ENCODE data around the gene GLT6D1.

GRCh38 chr9:135684691-135685090, 45.4 kb upstream of the GLT6D1 start:
- TF ChIP-seq CTCF (IDR thresholded peaks at IDR 0.05; ENCODE audit: insufficient read depth, low read length, poor library complexity, severe bottlenecking): no peak
- no peak for TF ChIP-seq EZH2phosphoT487 (conservative IDR thresholded peaks at IDR 0.05; ENCODE audit: low read length)

All from SU-DHL-6 (cell line).